ENCODE measurements around the gene F5. TPM values are rescaled to one million over a fixed set of nuclear protein-coding genes. Genes with fewer than 3 reads are reported as not detected.

Gene F5
- total and polyA plus RNA-seq, 10 of the 15 experiments (the other 5 are each of a cell fraction or from before 2014, with no cell fraction given), result under 0.01 to 3.8 (median 0.40) TPM

- no peak for TF ChIP-seq CHD4 (IDR thresholded peaks at IDR 0.05)
- TF ChIP-seq CBX5 (IDR thresholded peaks at IDR 0.05; ENCODE audit: low read depth), result 0 out of 2 replicates have a peak, but pooled peaks have one; percentile 32
- peak; percentile 54; the same call in 1 of the 2 replicates for TF ChIP-seq IRF3 (IDR thresholded peaks at IDR 0.05)
- TF ChIP-seq ZBTB11 (CRISPR knock-in tag; IDR thresholded peaks at IDR 0.05), result no peak
- peak; percentile 91 for TF ChIP-seq POLR2A (IDR thresholded peaks at IDR 0.05; ENCODE audit: low read depth, low read length)
- peak; percentile 4 for TF ChIP-seq PBX3 (IDR thresholded peaks at IDR 0.05; ENCODE audit: insufficient replicate concordance, low read depth, low read length)
- TF ChIP-seq NKRF (conservative IDR thresholded peaks at IDR 0.05), result peak; percentile 65
- TF ChIP-seq ZSCAN29 (IDR thresholded peaks at IDR 0.05), result no peak
- TF ChIP-seq ASH2L (IDR thresholded peaks at IDR 0.05; ENCODE audit: borderline replicate concordance, low read depth), result no peak
- 0 out of 3 replicates have a peak, but pooled peaks have one; percentile 15 for TF ChIP-seq POU2F2 (IDR thresholded peaks at IDR 0.05; ENCODE audit: borderline replicate concordance, low read depth, low read length)
- TF ChIP-seq NR2C1 (IDR thresholded peaks at IDR 0.05), result no peak
- TF ChIP-seq HCFC1 (IDR thresholded peaks at IDR 0.05; ENCODE audit: low read length), result peak; percentile 7; the same call in 1 of the 2 replicates
- TF ChIP-seq ZNF687 (IDR thresholded peaks at IDR 0.05), result peak; percentile 46; the same call in 1 of the 2 replicates
- TF ChIP-seq MYC (IDR thresholded peaks at IDR 0.05; ENCODE audit: insufficient read depth, insufficient read length, insufficient replicate concordance, low read length, severe bottlenecking), result no peak
- no peak for TF ChIP-seq RAD21 (IDR thresholded peaks at IDR 0.05; ENCODE audit: insufficient read depth, low read depth, low read length)
- TF ChIP-seq RELA (IDR thresholded peaks at IDR 0.05; ENCODE audit: borderline replicate concordance, partially characterized antibody), result no peak
- TF ChIP-seq MTA3 (IDR thresholded peaks at IDR 0.05; ENCODE audit: borderline replicate concordance, low read length), result no peak
Measured at GRCh38 chr1:169485431-169486280, 100.6 kb downstream of the F5 start, which contains the start of gene SLC19A2 (continued).

Data from GM12878 (cell line).